Esophagus muscularis mucosa (tissue), 4 donors: ENCODE results near the gene PFKL. TPM values are rescaled to one million over a fixed set of nuclear protein-coding genes. Genes with fewer than 3 reads are reported as not detected.
"Not testable (repeated sequence)": the region's sequence is repeated elsewhere in the genome, so short reads cannot be mapped to it uniquely, and the experiment has no call there.

Experiments
- DNase-seq: peaks from one replicate; pipeline ENCODE4 v3.0.0-alpha.2; 2017; ENCODE audit errors: extremely low spot score
- H3K27ac ChIP-seq, 4 donors: fragments of 200-600 bp; sonication (generic); replicated peaks in 1 of 4; 1 replicate in 3 of 4; 2 replicates in 1 of 4; pipeline ENCODE4 v1.5.1; 2016 to 2019; ENCODE audit warnings: mild to moderate bottlenecking in 1 of 4
- H3K27me3 ChIP-seq, 4 donors: fragments of 200-600 bp; sonication (generic); one replicate each; pipeline versions ENCODE4 v1.5.1 to v1.6.0; 2016 to 2019
- H3K36me3 ChIP-seq, 4 donors: fragments of 200-600 bp; sonication (generic); one replicate each; pipeline ENCODE4 v1.5.1; 2016 to 2019
- H3K4me1 ChIP-seq, 4 donors: fragments of 200-600 bp; sonication (generic); one replicate each; pipeline ENCODE4 v1.5.1; 2016 to 2019
- H3K4me3 ChIP-seq, 4 donors: fragments of 200-600 bp; sonication (generic); 1 replicate in 2 of 4; 2 replicates in 2 of 4; pipeline ENCODE4 v1.5.1; 2016 to 2019; ENCODE audit warnings: mild to moderate bottlenecking in 4 of 4, moderate library complexity in 1 of 4
- H3K9me3 ChIP-seq, 4 donors: fragments of 200-600 bp; sonication (generic); 1 replicate in 3 of 4; 2 replicates in 1 of 4; pipeline ENCODE4 v1.5.1; 2016 to 2019
- CTCF ChIP-seq, 3 experiments: fragments of 200-600 bp in 2 of 3; fragments of 450-650 bp in 1 of 3; sonication (generic) in 2 of 3; IDR thresholded peaks; one replicate each; pipeline ENCODE4 v1.5.1; 2017 to 2019; ENCODE audit warnings: antibody characterized with exemption in 3 of 3, mild to moderate bottlenecking in 2 of 3, moderate library complexity in 1 of 3
- EP300 ChIP-seq: sonication (generic); formaldehyde crosslinking; IDR thresholded peaks from one replicate; pipeline ENCODE4 v1.6.1; 2017; ENCODE audit warnings: antibody characterized with exemption
- POLR2A ChIP-seq: fragments of 450-650 bp; IDR thresholded peaks from one replicate; pipeline ENCODE4 v1.6.1; 2017; ENCODE audit warnings: antibody characterized with exemption, moderate library complexity, mild to moderate bottlenecking, low read depth
- POLR2AphosphoS5 ChIP-seq, 2 donors: sonication (generic); formaldehyde crosslinking; IDR thresholded peaks; one replicate each; pipeline ENCODE4 v1.6.1; 2017; ENCODE audit warnings: antibody characterized with exemption in 2 of 2
- WGBS: methylation state at CpG from one replicate; pipeline ENCODE4 v1.1.5; 2018; 5-methylcytosine and 5-hydroxymethylcytosine counted together
- intact Hi-C: fragments of 100-400 bp; cut with DNase I; formaldehyde crosslinking; loops from one replicate; pipeline ENCODE4 v1.15.1; 2023
- total RNA-seq, 4 donors: library from RNA; depleted of rRNA; stranded (reverse); fragments of >200 nt; gene quantifications; one replicate each; pipeline versions ENCODE4 v1.1.0 to v1.2.1, GENCODE V29; 2016

Gene PFKL
- total RNA-seq, 4 donors from 2014 or later, result 61.5 to 109 (median 83.4) TPM

DNA sequence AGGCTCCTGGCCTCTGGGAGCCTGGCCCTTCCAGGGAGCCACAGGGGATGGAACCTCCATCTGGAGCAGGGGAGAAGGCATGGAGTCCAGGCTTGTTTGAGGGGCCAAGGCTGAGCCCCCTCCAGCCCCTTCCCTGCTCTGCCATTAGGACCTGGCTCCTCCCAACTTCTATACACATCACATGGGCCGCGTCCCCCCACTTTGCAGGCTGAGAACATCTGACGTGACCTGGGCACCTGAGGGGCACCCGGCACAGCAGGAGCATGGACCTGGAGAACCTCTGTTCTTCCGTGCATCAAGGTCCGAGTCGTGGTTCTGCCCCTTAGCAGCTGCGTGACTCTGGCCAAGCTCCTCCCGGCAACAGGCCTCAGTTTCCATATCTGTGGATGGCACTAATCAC is 18.1 kb upstream of the PFKL start:
- H3K27me3 ChIP-seq, result peaks cover 0 to 32% (median 5%) of the 10 kb centered on the region in 4 donors
- TF ChIP-seq POLR2A, result no peak
- TF ChIP-seq CTCF (IDR thresholded peaks at IDR 0.05), result no peak
- TF ChIP-seq EP300, result no peak
- no peak for TF ChIP-seq POLR2AphosphoS5 (IDR thresholded peaks at IDR 0.05)
- H3K4me3 ChIP-seq, result no peak overlapping the region
- no peaks in the 10 kb centered on the region for H3K9me3 ChIP-seq
- 95% methylated on average over 7 of the region's 9 CpGs for WGBS
- intact Hi-C loops, result no loop called here
- no peak overlapping the region for H3K27ac ChIP-seq
- DNase-seq, result no peak
- peaks cover 0 to 12% (median 8%) of the 10 kb centered on the region in 4 donors for H3K4me1 ChIP-seq
- H3K36me3 ChIP-seq, result no peaks in the 10 kb centered on the region

GRCh38 chr21:44282370-44282769 is 17.5 kb upstream of the PFKL start:
- 89% methylated on average over 9 of the region's 9 CpGs for WGBS
- Histone ChIP-seq H3K27me3 (peaks cover 0 to 38% (median 8%) of the 10 kb centered on the region in 4 donors), H3K4me3 (no peak overlapping the region), H3K27ac (no peak overlapping the region), H3K36me3 (no peaks in the 10 kb centered on the region), H3K9me3 (no peaks in the 10 kb centered on the region), H3K4me1 (peaks cover 0 to 12% (median 8%) of the 10 kb centered on the region in 4 donors)
- intact Hi-C loops, result no loop called here
- DNase-seq, result no peak
- no peak for TF ChIP-seq EP300
- TF ChIP-seq POLR2AphosphoS5 (IDR thresholded peaks at IDR 0.05), result no peak

DNA sequence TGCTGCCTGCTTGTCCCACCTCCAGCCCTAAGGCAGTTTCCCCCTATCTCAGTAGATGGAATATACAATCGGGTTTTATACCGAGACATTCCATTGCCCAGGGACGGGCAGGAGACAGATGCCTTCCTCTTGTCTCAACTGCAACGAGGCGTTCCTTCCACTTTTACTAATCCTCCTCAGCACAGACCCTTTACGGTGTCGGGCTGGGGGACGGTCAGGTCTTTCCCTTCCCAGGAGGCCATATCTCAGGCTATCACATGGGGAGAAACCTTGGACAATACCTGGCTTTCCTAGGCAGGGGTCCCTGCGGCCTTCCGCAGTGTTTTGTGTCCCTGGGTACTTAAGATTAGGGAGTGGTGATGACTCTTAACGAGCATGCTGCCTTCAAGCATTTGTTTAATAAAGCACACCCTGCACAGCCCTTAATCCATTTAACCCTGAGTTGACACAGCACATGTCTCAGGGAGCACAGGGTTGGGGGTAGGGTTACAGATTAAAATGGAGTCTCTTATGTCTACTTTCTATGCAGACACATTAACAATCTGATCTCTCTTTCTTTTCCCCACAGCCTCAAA is 16.6 kb upstream of the PFKL start:
- H3K4me3 ChIP-seq, intact Hi-C loops, H3K36me3 ChIP-seq, H3K9me3 ChIP-seq, DNase-seq, H3K27ac ChIP-seq: not testable (repeated sequence)
- peaks cover 0 to 47% (median 9%) of the 10 kb centered on the region in 4 donors for H3K27me3 ChIP-seq
- WGBS, result 53% methylated on average over 11 of the region's 11 CpGs
- peaks cover 0 to 12% (median 8%) of the 10 kb centered on the region in 4 donors for H3K4me1 ChIP-seq

GRCh38 chr21:44283948-44284347 is 15.9 kb upstream of the PFKL start:
- 84% methylated on average over 10 of the region's 11 CpGs for WGBS
- no peaks in the 10 kb centered on the region for H3K9me3 ChIP-seq
- peaks cover 0 to 12% (median 8%) of the 10 kb centered on the region in 4 donors for H3K4me1 ChIP-seq
- intact Hi-C loops, result no loop called here
- no peak overlapping the region for H3K4me3 ChIP-seq
- DNase-seq, result no peak
- H3K27ac ChIP-seq, result no peak overlapping the region
- H3K27me3 ChIP-seq, result peaks cover 0 to 51% (median 9%) of the 10 kb centered on the region in 4 donors
- TF ChIP-seq CTCF (IDR thresholded peaks at IDR 0.05), result no peak
- TF ChIP-seq POLR2AphosphoS5 (IDR thresholded peaks at IDR 0.05), result no peak
- no peak for TF ChIP-seq EP300
- no peak for TF ChIP-seq POLR2A
- no peaks in the 10 kb centered on the region for H3K36me3 ChIP-seq

DNA sequence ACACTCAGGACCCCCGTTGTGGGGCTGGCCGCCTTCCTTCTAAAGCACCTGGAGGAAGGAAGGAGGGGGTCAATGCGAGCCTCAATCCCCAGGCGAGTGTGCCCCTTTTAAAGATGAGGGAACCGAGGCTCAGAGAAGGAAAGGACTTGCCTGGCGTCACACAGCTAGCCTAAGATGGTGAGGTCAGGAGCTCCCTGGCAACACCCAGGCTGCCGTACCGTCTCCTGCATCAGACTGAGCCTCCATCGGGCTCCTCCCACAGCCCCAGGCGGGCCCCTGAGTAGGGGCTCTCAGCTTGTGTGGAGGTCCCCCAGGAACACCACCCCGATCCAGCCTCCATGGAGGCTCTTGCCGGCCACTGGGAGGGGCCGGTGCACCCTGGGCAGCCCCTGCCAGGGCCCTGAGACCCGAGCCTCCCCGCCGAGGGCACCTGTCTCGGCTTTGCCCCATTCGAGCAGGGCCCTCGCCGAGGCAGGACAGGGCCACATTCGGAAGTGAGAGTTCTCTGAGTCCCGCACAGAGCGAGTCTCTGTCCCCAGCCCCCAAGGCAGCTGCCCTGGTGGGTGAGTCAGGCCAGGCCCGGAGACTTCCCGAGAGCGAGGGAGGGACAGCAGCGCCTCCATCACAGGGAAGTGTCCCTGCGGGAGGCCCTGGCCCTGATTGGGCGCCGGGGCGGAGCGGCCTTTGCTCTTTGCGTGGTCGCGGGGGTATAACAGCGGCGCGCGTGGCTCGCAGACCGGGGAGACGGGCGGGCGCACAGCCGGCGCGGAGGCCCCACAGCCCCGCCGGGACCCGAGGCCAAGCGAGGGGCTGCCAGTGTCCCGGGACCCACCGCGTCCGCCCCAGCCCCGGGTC is 14.5 kb upstream of the PFKL start, which contains the start of gene AIRE:
TSS of gene AIRE (plus strand) at position 739 of the 855 bp plus-strand sequence. CDS start 131 bp downstream, outside the sequence.
- intact Hi-C loops, result no loop called here
- DNase-seq, result no peak
- H3K27me3 ChIP-seq, result peaks cover 0 to 58% (median 9%) of the 10 kb centered on the region in 4 donors
- no peak within 1 kb of the TSS for H3K27ac ChIP-seq
- peaks cover 0 to 12% (median 8%) of the 10 kb centered on the region in 4 donors for H3K4me1 ChIP-seq
- H3K4me3 ChIP-seq, result peak within 1 kb of the TSS; percentile 22 to 42 (median 27)
- no peaks in the 10 kb centered on the region for H3K9me3 ChIP-seq
- WGBS, result 45% methylated on average over 27 of the region's 56 CpGs
- TF ChIP-seq POLR2AphosphoS5 (IDR thresholded peaks at IDR 0.05) (no peak), CTCF (IDR thresholded peaks at IDR 0.05) (no peak), EP300 (no peak), POLR2A (no peak)
- H3K36me3 ChIP-seq, result no peaks in the 10 kb centered on the region
